MM.1S (cell line): ENCODE measurements around the gene ADCY3.

ENCODE experiments used
- DNase-seq: peaks from one replicate; pipeline ENCODE4 v3.0.0-alpha.2; 2015
- H2AFZ ChIP-seq: fragments of 300-600 bp; sonication (generic); 2 replicates; pipeline ENCODE4 v1.6.0; 2016; ENCODE audit warnings: antibody characterized with exemption, low read length
- H3F3A ChIP-seq: fragments of 300-600 bp; sonication (generic); 2 replicates; pipeline ENCODE4 v1.6.1; 2016; ENCODE audit warnings: mild to moderate bottlenecking, antibody characterized with exemption, low read length, moderate library complexity, mixed read lengths; ENCODE audit not compliant: insufficient read depth
- H3K27ac ChIP-seq: fragments of 300-600 bp; sonication (generic); 2 replicates; pipeline ENCODE4 v1.5.1; 2016; ENCODE audit warnings: mild to moderate bottlenecking, low read length
- H3K27me3 ChIP-seq: fragments of 300-600 bp; sonication (generic); replicated peaks from 2 replicates; pipeline ENCODE4 v1.6.0; 2016; ENCODE audit warnings: low read length; ENCODE audit not compliant: insufficient read depth
- H3K36me3 ChIP-seq: fragments of 300-600 bp; sonication (generic); replicated peaks from 2 replicates; pipeline ENCODE4 v1.6.1; 2016; ENCODE audit warnings: mild to moderate bottlenecking, low read length, mixed read lengths; ENCODE audit not compliant: insufficient read depth
- H3K4me1 ChIP-seq: fragments of 300-600 bp; sonication (generic); 2 replicates; pipeline ENCODE4 v1.6.1; 2016; ENCODE audit warnings: low read length, mixed read lengths
- H3K4me2 ChIP-seq: fragments of 300-600 bp; sonication (generic); 2 replicates; pipeline ENCODE4 v1.6.0; 2016; ENCODE audit warnings: low read depth, low read length
- H3K4me3 ChIP-seq: fragments of 300-600 bp; sonication (generic); 2 replicates; pipeline ENCODE4 v1.5.1; 2016; ENCODE audit warnings: low read length, mixed read lengths
- H3K79me2 ChIP-seq: fragments of 300-600 bp; sonication (generic); 2 replicates; pipeline ENCODE4 v1.6.1; 2016; ENCODE audit warnings: mixed run types, low read length, mixed read lengths
- H3K9ac ChIP-seq: fragments of 300-600 bp; sonication (generic); 2 replicates; pipeline ENCODE4 v1.6.1; 2016; ENCODE audit warnings: low read length, mixed read lengths
- H3K9me2 ChIP-seq: fragments of 300-600 bp; sonication (generic); replicated peaks from 2 replicates; pipeline ENCODE4 v1.6.1; 2016; ENCODE audit warnings: mild to moderate bottlenecking, low read length, mixed read lengths; ENCODE audit not compliant: insufficient read depth
- H3K9me3 ChIP-seq: fragments of 300-600 bp; sonication (generic); replicated peaks from 2 replicates; pipeline ENCODE4 v1.6.1; 2016; ENCODE audit warnings: mild to moderate bottlenecking, low read length, mixed read lengths; ENCODE audit not compliant: insufficient read depth
- H4K20me1 ChIP-seq: fragments of 300-600 bp; sonication (generic); 2 replicates; pipeline ENCODE4 v1.6.1; 2016; ENCODE audit warnings: mild to moderate bottlenecking, low read length, moderate library complexity, mixed read lengths; ENCODE audit not compliant: insufficient read depth
- CTCF ChIP-seq: fragments of 300-600 bp; sonication (generic); IDR thresholded peaks from 2 replicates; pipeline ENCODE4 v1.5.1; 2016; ENCODE audit warnings: antibody characterized with exemption, low read length, mixed read lengths
- EZH2 ChIP-seq: fragments of 300-600 bp; sonication (generic); optimal IDR thresholded peaks from 2 replicates; pipeline ENCODE3; 2017; ENCODE audit warnings: low read depth, mild to moderate bottlenecking, antibody characterized with exemption, low read length, mixed read lengths
- EZH2phosphoT487 ChIP-seq: fragments of 300-600 bp; sonication (generic); IDR thresholded peaks from 2 replicates; pipeline ENCODE4 v1.6.1; 2018; ENCODE audit warnings: antibody characterized with exemption, low read length

The ADCY3 gene

GRCh38 chr2:24861500-24861899, 58.5 kb downstream of the ADCY3 start:
- H2AFZ ChIP-seq: no peak overlapping the region
- H3K4me2 ChIP-seq: no peak overlapping the region
- no peaks in the 10 kb centered on the region for H3K9me2 ChIP-seq
- H3K27ac ChIP-seq: no peak overlapping the region
- H3K4me3 ChIP-seq: no peak overlapping the region
- H3K9ac ChIP-seq: no peak overlapping the region
- no peak for DNase-seq
- peaks cover 3% of the 10 kb centered on the region; the same call in 1 of the 2 replicates for H4K20me1 ChIP-seq
- TF ChIP-seq EZH2: no peak
- no peak for TF ChIP-seq EZH2phosphoT487
- no peak for TF ChIP-seq CTCF
- H3K36me3 ChIP-seq: peaks cover 4% of the 10 kb centered on the region; the same call in 1 of the 2 replicates
- no peaks in the 10 kb centered on the region for H3K27me3 ChIP-seq
- H3K9me3 ChIP-seq: no peaks in the 10 kb centered on the region
- H3K79me2 ChIP-seq: peaks cover 85% of the 10 kb centered on the region
- H3K4me1 ChIP-seq: no peaks in the 10 kb centered on the region
- no peaks in the 10 kb centered on the region for H3F3A ChIP-seq

GRCh38 chr2:24860631-24861030, 59.4 kb downstream of the ADCY3 start:
- Histone ChIP-seq H3F3A (no peaks in the 10 kb centered on the region), H3K4me3 (no peak overlapping the region), H4K20me1 (peaks cover 3% of the 10 kb centered on the region; the same call in 1 of the 2 replicates), H3K36me3 (peaks cover 4% of the 10 kb centered on the region; the same call in 1 of the 2 replicates), H3K27me3 (no peaks in the 10 kb centered on the region), H3K4me2 (no peak overlapping the region), H3K4me1 (no peaks in the 10 kb centered on the region), H3K9me3 (no peaks in the 10 kb centered on the region), H3K9ac (no peak overlapping the region), H3K9me2 (no peaks in the 10 kb centered on the region), H3K79me2 (peaks cover 85% of the 10 kb centered on the region), H3K27ac (no peak overlapping the region), H2AFZ (no peak overlapping the region)
- DNase-seq: no peak
- TF ChIP-seq EZH2phosphoT487: no peak
- TF ChIP-seq EZH2: no peak
- TF ChIP-seq CTCF: no peak

GRCh38 chr2:24859968-24860600, 60.0 kb downstream of the ADCY3 start:
- H3F3A ChIP-seq: no peaks in the 10 kb centered on the region
- H2AFZ ChIP-seq: no peak overlapping the region
- peaks cover 3% of the 10 kb centered on the region; the same call in 1 of the 2 replicates for H4K20me1 ChIP-seq
- no peak overlapping the region for H3K27ac ChIP-seq
- H3K27me3 ChIP-seq: no peaks in the 10 kb centered on the region
- TF ChIP-seq EZH2phosphoT487 (no peak), CTCF (no peak), EZH2 (no peak)
- H3K36me3 ChIP-seq: peaks cover 9% of the 10 kb centered on the region; the same call in 1 of the 2 replicates
- no peak for DNase-seq
- H3K9me3 ChIP-seq: no peaks in the 10 kb centered on the region
- H3K4me3 ChIP-seq: no peak overlapping the region
- H3K9ac ChIP-seq: no peak overlapping the region
- no peaks in the 10 kb centered on the region for H3K4me1 ChIP-seq
- no peaks in the 10 kb centered on the region for H3K9me2 ChIP-seq
- H3K4me2 ChIP-seq: no peak overlapping the region
- H3K79me2 ChIP-seq: peaks cover 84% of the 10 kb centered on the region
